Right atrium auricular region (tissue), 2 donors: ENCODE measurements around the gene TAOK3. TPM values are rescaled to one million over a fixed set of nuclear protein-coding genes. Genes with fewer than 3 reads are reported as not detected.

Experiments
- DNase-seq: peaks from one replicate; pipeline ENCODE4 v3.0.0-alpha.2; 2019; ENCODE audit warnings: low spot score
- H3K27ac ChIP-seq, 2 donors: fragments of 200-600 bp; sonication (generic); 1 replicate in 1 of 2; 2 replicates in 1 of 2; pipeline ENCODE4 v1.5.1; 2016 to 2019
- H3K27me3 ChIP-seq, 2 donors: fragments of 200-600 bp; sonication (generic); one replicate each; pipeline versions ENCODE4 v1.5.1 to v1.6.0; 2017 to 2019
- H3K36me3 ChIP-seq: fragments of 200-600 bp; sonication (generic); one replicate; pipeline ENCODE4 v1.5.1; 2016
- H3K4me1 ChIP-seq, 2 donors: fragments of 200-600 bp; sonication (generic); one replicate each; pipeline versions ENCODE4 v1.5.1 to v1.6.0; 2017 to 2019
- H3K4me3 ChIP-seq, 2 donors: fragments of 200-600 bp; sonication (generic); 1 replicate in 1 of 2; 2 replicates in 1 of 2; pipeline ENCODE4 v1.5.1; 2017 to 2019; ENCODE audit warnings: mild to moderate bottlenecking in 1 of 2, moderate library complexity in 1 of 2
- H3K9me3 ChIP-seq, 2 donors: fragments of 200-600 bp; sonication (generic); one replicate each; pipeline ENCODE4 v1.5.1; 2019
- CTCF ChIP-seq, 2 donors: fragments of 200-600 bp; sonication (generic); IDR thresholded peaks; one replicate each; pipeline ENCODE4 v1.5.1; 2019; ENCODE audit warnings: antibody characterized with exemption in 2 of 2
- total RNA-seq, 2 donors: library from RNA; depleted of rRNA; stranded (reverse); fragments of >200 nt; gene quantifications; one replicate each; pipeline ENCODE4 v1.1.0, GENCODE V29; 2016

Gene TAOK3
- total RNA-seq, 2 donors from 2014 or later = 18.1 to 21.1 TPM

- H3K4me3 ChIP-seq = no peak overlapping the region
- H3K27ac ChIP-seq = no peak overlapping the region
- DNase-seq = no peak
- H3K4me1 ChIP-seq = no peaks in the 10 kb centered on the region
- no peak for TF ChIP-seq CTCF (IDR thresholded peaks at IDR 0.05)
- no peaks in the 10 kb centered on the region for H3K9me3 ChIP-seq
- no peaks in the 10 kb centered on the region for H3K27me3 ChIP-seq
- peaks cover 7% of the 10 kb centered on the region for H3K36me3 ChIP-seq
These were observed 221.0 kb downstream of the TAOK3 start for GRCh38 chr12:118151755-118152154.

GRCh38 chr12:118150625-118151024 lies 222.1 kb downstream of the TAOK3 start:
- H3K9me3 ChIP-seq = no peaks in the 10 kb centered on the region
- H3K27me3 ChIP-seq = no peaks in the 10 kb centered on the region
- no peak for DNase-seq
- no peak overlapping the region for H3K27ac ChIP-seq
- H3K4me3 ChIP-seq = no peak overlapping the region
- H3K4me1 ChIP-seq = no peaks in the 10 kb centered on the region
- H3K36me3 ChIP-seq = peaks cover 14% of the 10 kb centered on the region
- TF ChIP-seq CTCF (IDR thresholded peaks at IDR 0.05) = no peak

- peak overlapping the region; percentile 53 to 61 for H3K27ac ChIP-seq
- H3K9me3 ChIP-seq = no peaks in the 10 kb centered on the region
- no peak overlapping the region for H3K4me3 ChIP-seq
- peaks cover 35% of the 10 kb centered on the region for H3K36me3 ChIP-seq
- TF ChIP-seq CTCF (IDR thresholded peaks at IDR 0.05) = no peak
- no peaks in the 10 kb centered on the region for H3K4me1 ChIP-seq
- no peaks in the 10 kb centered on the region for H3K27me3 ChIP-seq
- DNase-seq = no peak
These were observed 224.4 kb downstream of the TAOK3 start for GRCh38 chr12:118148287-118148686.

GRCh38 chr12:118145798-118146156 lies 226.9 kb downstream of the TAOK3 start:
- no peak for DNase-seq
- H3K36me3 ChIP-seq = peaks cover 51% of the 10 kb centered on the region
- H3K27ac ChIP-seq = no peak overlapping the region
- H3K27me3 ChIP-seq = no peaks in the 10 kb centered on the region
- H3K9me3 ChIP-seq = no peaks in the 10 kb centered on the region
- no peak overlapping the region for H3K4me3 ChIP-seq
- H3K4me1 ChIP-seq = no peaks in the 10 kb centered on the region
- TF ChIP-seq CTCF (IDR thresholded peaks at IDR 0.05) = no peak

GRCh38 chr12:118145113-118145797 lies 227.5 kb downstream of the TAOK3 start:
- Histone ChIP-seq H3K27ac (no peak overlapping the region), H3K4me3 (no peak overlapping the region), H3K27me3 (no peaks in the 10 kb centered on the region), H3K9me3 (no peaks in the 10 kb centered on the region), H3K36me3 (peaks cover 57% of the 10 kb centered on the region), H3K4me1 (no peaks in the 10 kb centered on the region)
- no peak for TF ChIP-seq CTCF (IDR thresholded peaks at IDR 0.05)
- DNase-seq = no peak

- no peaks in the 10 kb centered on the region for H3K27me3 ChIP-seq
- H3K36me3 ChIP-seq = peaks cover 64% of the 10 kb centered on the region
- DNase-seq = no peak
- no peak for TF ChIP-seq CTCF (IDR thresholded peaks at IDR 0.05)
- no peak overlapping the region for H3K4me3 ChIP-seq
- H3K4me1 ChIP-seq = peaks cover 0 to 3% of the 10 kb centered on the region in 2 donors
- H3K9me3 ChIP-seq = no peaks in the 10 kb centered on the region
- H3K27ac ChIP-seq = no peak overlapping the region
These were observed 228.2 kb downstream of the TAOK3 start for GRCh38 chr12:118144499-118144898.
